ENCODE results near the gene DDX42. TPM values are rescaled to one million over a fixed set of nuclear protein-coding genes. Genes with fewer than 3 reads are reported as not detected.

The DDX42 gene
- total and polyA plus RNA-seq, 2 experiments from 2014 or later, result 31.1 to 79.9 TPM

DNA sequence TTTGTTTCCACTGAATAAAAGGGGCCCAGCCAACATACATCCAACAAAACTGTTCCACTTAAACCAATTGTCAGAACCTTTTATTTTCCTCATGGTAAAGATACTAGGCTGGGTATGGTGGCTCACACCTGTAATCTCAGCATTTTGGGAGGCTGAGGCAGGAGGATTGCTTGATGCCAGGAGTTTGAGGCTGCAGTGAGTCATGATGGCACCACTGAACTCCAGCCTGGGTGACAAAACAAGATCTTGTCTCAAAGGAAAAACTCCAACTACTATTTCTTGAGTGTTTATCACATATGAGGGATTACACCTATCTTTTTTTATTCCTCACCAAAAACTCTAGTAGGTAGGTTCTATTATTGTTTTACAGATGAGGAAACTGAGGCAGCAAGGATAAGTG, 48.6 kb downstream of the DDX42 start:
- H3K27me3 ChIP-seq, result no peaks in the 10 kb centered on the region
- H2AFZ ChIP-seq, result no peak overlapping the region
- H3K9me2 ChIP-seq (replicated peaks; ENCODE audit: insufficient read depth), result no peaks in the 10 kb centered on the region
- no peak overlapping the region for H3K27ac ChIP-seq
- peaks cover 9% of the 10 kb centered on the region for H3K4me1 ChIP-seq (ENCODE audit: insufficient read depth)
- H3K9me3 ChIP-seq (ENCODE audit: low read depth), result no peaks in the 10 kb centered on the region
- H4K20me1 ChIP-seq (ENCODE audit: insufficient read depth, poor library complexity, severe bottlenecking), result no peaks in the 10 kb centered on the region
- DNase-seq (ENCODE audit: low spot score), result no peak
- no peak overlapping the region for H3K4me3 ChIP-seq
- peaks cover 25% of the 10 kb centered on the region for H3K79me2 ChIP-seq
- TF ChIP-seq EZH2phosphoT487 (IDR thresholded peaks at IDR 0.05; ENCODE audit: low read depth, severe bottlenecking, unreplicated experiment) (no peak), EZH2 (IDR thresholded peaks at IDR 0.05; ENCODE audit: borderline replicate concordance) (no peak)
- TF ChIP-seq, protein P1, sequence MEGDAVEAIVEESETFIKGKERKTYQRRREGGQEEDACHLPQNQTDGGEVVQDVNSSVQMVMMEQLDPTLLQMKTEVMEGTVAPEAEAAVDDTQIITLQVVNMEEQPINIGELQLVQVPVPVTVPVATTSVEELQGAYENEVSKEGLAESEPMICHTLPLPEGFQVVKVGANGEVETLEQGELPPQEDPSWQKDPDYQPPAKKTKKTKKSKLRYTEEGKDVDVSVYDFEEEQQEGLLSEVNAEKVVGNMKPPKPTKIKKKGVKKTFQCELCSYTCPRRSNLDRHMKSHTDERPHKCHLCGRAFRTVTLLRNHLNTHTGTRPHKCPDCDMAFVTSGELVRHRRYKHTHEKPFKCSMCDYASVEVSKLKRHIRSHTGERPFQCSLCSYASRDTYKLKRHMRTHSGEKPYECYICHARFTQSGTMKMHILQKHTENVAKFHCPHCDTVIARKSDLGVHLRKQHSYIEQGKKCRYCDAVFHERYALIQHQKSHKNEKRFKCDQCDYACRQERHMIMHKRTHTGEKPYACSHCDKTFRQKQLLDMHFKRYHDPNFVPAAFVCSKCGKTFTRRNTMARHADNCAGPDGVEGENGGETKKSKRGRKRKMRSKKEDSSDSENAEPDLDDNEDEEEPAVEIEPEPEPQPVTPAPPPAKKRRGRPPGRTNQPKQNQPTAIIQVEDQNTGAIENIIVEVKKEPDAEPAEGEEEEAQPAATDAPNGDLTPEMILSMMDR (IDR thresholded peaks at IDR 0.05; ENCODE audit: poor library complexity), result no peak
- no peaks in the 10 kb centered on the region for H3K36me3 ChIP-seq (replicated peaks; ENCODE audit: insufficient read depth, low read depth)
- no peak overlapping the region for H3K4me2 ChIP-seq

DNA sequence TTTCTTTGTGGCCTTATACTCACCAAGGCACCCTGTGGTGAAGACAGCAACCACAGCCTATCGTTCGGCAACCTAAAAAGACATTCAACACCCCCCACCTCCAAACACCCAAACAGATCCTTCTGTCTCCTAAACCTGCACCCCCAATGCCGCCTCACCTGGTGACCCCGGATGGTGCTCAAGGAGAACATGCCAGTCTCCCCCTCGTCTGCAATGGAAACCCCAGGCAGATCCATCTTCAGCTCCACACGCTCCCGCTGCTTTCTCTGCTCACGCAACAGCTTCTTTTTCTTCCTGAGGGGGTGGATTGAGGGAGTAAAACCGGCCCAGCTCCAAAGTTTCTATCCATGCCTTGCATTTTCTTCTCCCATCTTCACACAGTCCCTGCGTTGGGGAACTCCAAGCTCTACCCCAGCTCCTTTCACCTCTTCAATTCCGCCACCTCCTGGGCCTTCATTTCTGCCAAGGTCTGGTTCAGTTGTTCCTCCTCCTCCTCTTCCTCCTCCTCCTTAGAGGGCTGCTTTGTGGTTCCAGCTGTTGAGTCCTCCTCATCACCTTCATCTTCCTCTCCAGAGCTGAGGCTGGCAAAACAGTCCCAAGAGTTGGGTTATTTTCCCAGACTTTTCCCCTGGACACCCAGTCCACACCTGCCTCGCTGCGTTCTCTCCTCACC, 49.8 kb downstream of the DDX42 start:
- no peak overlapping the region for H3K27ac ChIP-seq
- no peaks in the 10 kb centered on the region for H3K9me3 ChIP-seq (ENCODE audit: low read depth)
- no peak overlapping the region for H3K4me3 ChIP-seq
- WGBS (ENCODE audit: low lambda C conversion rate, missing lambda C conversion rate), result 97% methylated on average over 13 of the region's 13 CpGs
- no peak for DNase-seq (ENCODE audit: low spot score)
- TF ChIP-seq EZH2phosphoT487 (IDR thresholded peaks at IDR 0.05; ENCODE audit: low read depth, severe bottlenecking, unreplicated experiment) (no peak), EZH2 (IDR thresholded peaks at IDR 0.05; ENCODE audit: borderline replicate concordance) (no peak)
- TF ChIP-seq, protein P1 (IDR thresholded peaks at IDR 0.05; ENCODE audit: poor library complexity), result no peak
- peaks cover 15% of the 10 kb centered on the region for H3K4me1 ChIP-seq (ENCODE audit: insufficient read depth)
- peaks cover 37% of the 10 kb centered on the region for H3K79me2 ChIP-seq
- no peak overlapping the region for H3K4me2 ChIP-seq
- H4K20me1 ChIP-seq (ENCODE audit: insufficient read depth, poor library complexity, severe bottlenecking), result no peaks in the 10 kb centered on the region
- no peaks in the 10 kb centered on the region for H3K9me2 ChIP-seq (replicated peaks; ENCODE audit: insufficient read depth)
- no peaks in the 10 kb centered on the region for H3K27me3 ChIP-seq
- no peaks in the 10 kb centered on the region for H3K36me3 ChIP-seq (replicated peaks; ENCODE audit: insufficient read depth, low read depth)
- no peak overlapping the region for H2AFZ ChIP-seq

DNA sequence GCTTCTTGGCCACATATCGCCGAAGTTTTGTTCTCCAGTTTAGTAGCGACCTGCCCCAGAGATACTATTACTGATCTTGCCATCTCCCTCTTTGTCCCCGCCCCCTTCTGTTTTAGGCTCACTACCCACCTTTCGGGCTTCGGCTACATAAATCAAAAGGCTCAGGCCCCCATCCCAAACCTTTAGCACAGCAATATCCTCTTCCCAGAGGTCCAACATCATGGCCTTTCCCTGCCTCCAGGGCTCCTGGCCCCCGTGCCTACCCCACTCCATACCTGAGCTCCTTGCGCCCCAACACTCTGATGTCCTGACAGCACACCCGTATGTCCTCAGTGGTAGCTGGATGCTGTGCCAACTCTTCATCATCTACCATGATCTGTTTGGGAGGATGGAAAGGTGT, 50.4 kb downstream of the DDX42 start:
- Histone ChIP-seq H3K27ac (no peak overlapping the region), H3K36me3 (replicated peaks; ENCODE audit: insufficient read depth, low read depth) (peaks cover under 1% of the 10 kb centered on the region), H2AFZ (no peak overlapping the region), H3K27me3 (no peaks in the 10 kb centered on the region), H3K79me2 (peaks cover 43% of the 10 kb centered on the region), H3K4me2 (no peak overlapping the region), H4K20me1 (ENCODE audit: insufficient read depth, poor library complexity, severe bottlenecking) (no peaks in the 10 kb centered on the region), H3K4me1 (ENCODE audit: insufficient read depth) (peaks cover 20% of the 10 kb centered on the region), H3K4me3 (no peak overlapping the region), H3K9me3 (ENCODE audit: low read depth) (no peaks in the 10 kb centered on the region), H3K9me2 (replicated peaks; ENCODE audit: insufficient read depth) (no peaks in the 10 kb centered on the region)
- no peak for TF ChIP-seq EZH2 (IDR thresholded peaks at IDR 0.05; ENCODE audit: borderline replicate concordance)
- TF ChIP-seq, protein P1 (IDR thresholded peaks at IDR 0.05; ENCODE audit: poor library complexity), result no peak
- DNase-seq (ENCODE audit: low spot score), result no peak
- 98% methylated on average over 9 of the region's 9 CpGs for WGBS (ENCODE audit: low lambda C conversion rate, missing lambda C conversion rate)

Data from hepatocyte (in vitro differentiated cells).